ENCODE data around the gene TTC6. TPM values are rescaled to one million over a fixed set of nuclear protein-coding genes. Genes with fewer than 3 reads are reported as not detected.

The TTC6 gene
- total and polyA plus RNA-seq, 2 experiments from 2014 or later: not detected

- no peak overlapping the region for H3K4me2 ChIP-seq (ENCODE audit: unreplicated experiment)
- H4K20me1 ChIP-seq (ENCODE audit: insufficient read depth): no peaks in the 10 kb centered on the region
- WGBS, 2 experiments (ENCODE audit: low coverage in 1 of 2, low lambda C conversion rate in 2 of 2, missing lambda C conversion rate in 2 of 2): 7 to 8% methylated on average over 34 to 47 of the region's 52 CpGs
- peaks cover 57% of the 10 kb centered on the region for H3K27me3 ChIP-seq (replicated peaks; ENCODE audit: insufficient read depth)
- H3K4me3 ChIP-seq: no peak overlapping the region
- H3K27ac ChIP-seq: no peak overlapping the region
- no peak overlapping the region for H3K9ac ChIP-seq
- H3K36me3 ChIP-seq (ENCODE audit: low read depth): no peaks in the 10 kb centered on the region
- H3K4me1 ChIP-seq (ENCODE audit: insufficient read depth): no peaks in the 10 kb centered on the region
- no peaks in the 10 kb centered on the region for H3F3A ChIP-seq (ENCODE audit: insufficient read depth)
- peaks cover 8% of the 10 kb centered on the region for H3K9me3 ChIP-seq (ENCODE audit: low read depth)
- TF ChIP-seq EZH2 (IDR thresholded peaks at IDR 0.05; ENCODE audit: insufficient read depth, poor library complexity, severe bottlenecking) (no peak), EZH2phosphoT487 (IDR thresholded peaks at IDR 0.05; ENCODE audit: insufficient read depth, low read depth) (no peak)
- in situ Hi-C loops (cut with MboI): no loop called here
- H3K79me2 ChIP-seq (ENCODE audit: insufficient read depth): no peaks in the 10 kb centered on the region
- no peak for DNase-seq
- H3K9me2 ChIP-seq (ENCODE audit: insufficient read depth): no peaks in the 10 kb centered on the region
- H2AFZ ChIP-seq: no peak overlapping the region
These were observed 15.6 kb downstream of the TTC6 start for GRCh38 chr14:37610945-37611523.

- no peak for TF ChIP-seq EZH2 (IDR thresholded peaks at IDR 0.05; ENCODE audit: insufficient read depth, poor library complexity, severe bottlenecking)
- no peak for TF ChIP-seq EZH2phosphoT487 (IDR thresholded peaks at IDR 0.05; ENCODE audit: insufficient read depth, low read depth)
- Histone ChIP-seq H3K4me2 (ENCODE audit: unreplicated experiment) (no peak overlapping the region), H3K36me3 (ENCODE audit: low read depth) (no peaks in the 10 kb centered on the region), H3K27ac (no peak overlapping the region), H2AFZ (no peak overlapping the region), H3K27me3 (replicated peaks; ENCODE audit: insufficient read depth) (peaks cover 22% of the 10 kb centered on the region), H3K9me3 (ENCODE audit: low read depth) (peaks cover 8% of the 10 kb centered on the region), H3K9ac (no peak overlapping the region), H3K9me2 (ENCODE audit: insufficient read depth) (no peaks in the 10 kb centered on the region), H3K4me3 (no peak overlapping the region), H3K4me1 (ENCODE audit: insufficient read depth) (no peaks in the 10 kb centered on the region), H3F3A (ENCODE audit: insufficient read depth) (no peaks in the 10 kb centered on the region), H4K20me1 (ENCODE audit: insufficient read depth) (no peaks in the 10 kb centered on the region), H3K79me2 (ENCODE audit: insufficient read depth) (no peaks in the 10 kb centered on the region)
- WGBS, 2 experiments (ENCODE audit: low coverage in 1 of 2, low lambda C conversion rate in 2 of 2, missing lambda C conversion rate in 2 of 2): 70 to 76% methylated on average over 3 of the region's 3 CpGs
- in situ Hi-C loops (cut with MboI): no loop called here
- no peak for DNase-seq
These were observed 20.3 kb downstream of the TTC6 start for GRCh38 chr14:37615582-37616289.

- H4K20me1 ChIP-seq (ENCODE audit: insufficient read depth): no peaks in the 10 kb centered on the region
- H3K4me2 ChIP-seq (ENCODE audit: unreplicated experiment): no peak overlapping the region
- H3K36me3 ChIP-seq (ENCODE audit: low read depth): no peaks in the 10 kb centered on the region
- H3K79me2 ChIP-seq (ENCODE audit: insufficient read depth): no peaks in the 10 kb centered on the region
- peaks cover 8% of the 10 kb centered on the region for H3K9me3 ChIP-seq (ENCODE audit: low read depth)
- no peaks in the 10 kb centered on the region for H3K4me1 ChIP-seq (ENCODE audit: insufficient read depth)
- no peak for TF ChIP-seq EZH2 (IDR thresholded peaks at IDR 0.05; ENCODE audit: insufficient read depth, poor library complexity, severe bottlenecking)
- no peak for TF ChIP-seq EZH2phosphoT487 (IDR thresholded peaks at IDR 0.05; ENCODE audit: insufficient read depth, low read depth)
- peaks cover 15% of the 10 kb centered on the region; the same call in 1 of the 2 replicates for H3K27me3 ChIP-seq (replicated peaks; ENCODE audit: insufficient read depth)
- H3K9ac ChIP-seq: no peak overlapping the region
- WGBS, 2 experiments (ENCODE audit: low coverage in 1 of 2, low lambda C conversion rate in 2 of 2, missing lambda C conversion rate in 2 of 2): 49 to 51% methylated on average over 4 of the region's 4 CpGs
- H3K27ac ChIP-seq: no peak overlapping the region
- no peaks in the 10 kb centered on the region for H3K9me2 ChIP-seq (ENCODE audit: insufficient read depth)
- DNase-seq: no peak
- no peak overlapping the region for H2AFZ ChIP-seq
- no peak overlapping the region for H3K4me3 ChIP-seq
- no peaks in the 10 kb centered on the region for H3F3A ChIP-seq (ENCODE audit: insufficient read depth)
- in situ Hi-C loops (cut with MboI): no loop called here
These were observed 21.4 kb downstream of the TTC6 start for GRCh38 chr14:37616853-37617252.

- in situ Hi-C loops (cut with MboI): no loop called here
- TF ChIP-seq EZH2 (IDR thresholded peaks at IDR 0.05; ENCODE audit: insufficient read depth, poor library complexity, severe bottlenecking) (no peak), EZH2phosphoT487 (IDR thresholded peaks at IDR 0.05; ENCODE audit: insufficient read depth, low read depth) (no peak)
- H3K9me3 ChIP-seq (ENCODE audit: low read depth): peaks cover 8% of the 10 kb centered on the region
- no peak for DNase-seq
- no peak overlapping the region for H3K9ac ChIP-seq
- no peak overlapping the region for H3K4me3 ChIP-seq
- no peaks in the 10 kb centered on the region for H3K36me3 ChIP-seq (ENCODE audit: low read depth)
- H3K79me2 ChIP-seq (ENCODE audit: insufficient read depth): no peaks in the 10 kb centered on the region
- no peaks in the 10 kb centered on the region for H3K4me1 ChIP-seq (ENCODE audit: insufficient read depth)
- no peak overlapping the region for H3K27ac ChIP-seq
- WGBS, 2 experiments (ENCODE audit: low coverage in 1 of 2, low lambda C conversion rate in 2 of 2, missing lambda C conversion rate in 2 of 2): 50 to 62% methylated on average over 1 of the region's 1 CpG
- no peaks in the 10 kb centered on the region for H3K9me2 ChIP-seq (ENCODE audit: insufficient read depth)
- peaks cover 5% of the 10 kb centered on the region; the same call in 1 of the 2 replicates for H3K27me3 ChIP-seq (replicated peaks; ENCODE audit: insufficient read depth)
- 0 out of 2 replicates have a peak, but pooled peaks cover under 1% of the 10 kb centered on the region for H3F3A ChIP-seq (ENCODE audit: insufficient read depth)
- no peaks in the 10 kb centered on the region for H4K20me1 ChIP-seq (ENCODE audit: insufficient read depth)
- no peak overlapping the region for H3K4me2 ChIP-seq (ENCODE audit: unreplicated experiment)
- H2AFZ ChIP-seq: no peak overlapping the region
These were observed 22.5 kb downstream of the TTC6 start for GRCh38 chr14:37617864-37618365.
